OCI-LY1 (cell line): ENCODE data around the gene TRIP12.

Experiments
- CTCF ChIP-seq: fragments of 200-600 bp; sonication (generic), shearing (Covaris generic); IDR thresholded peaks from 2 replicates; pipeline ENCODE4 v1.5.1; 2017; ENCODE audit warnings: mild to moderate bottlenecking, antibody characterized with exemption, low read length, moderate library complexity, mixed read lengths
- EZH2 ChIP-seq: fragments of 200-600 bp; sonication (generic), shearing (Covaris generic); IDR thresholded peaks from 2 replicates; pipeline ENCODE4 v1.8.0; 2017; ENCODE audit warnings: borderline replicate concordance, mixed run types, mild to moderate bottlenecking, antibody characterized with exemption, low read length, moderate library complexity, mixed read lengths

GRCh38 chr2:229910832-229911412 is 10.9 kb downstream of the TRIP12 start:
- TF ChIP-seq CTCF (peak; percentile 73), EZH2 (no peak)
